ENCODE data around the gene PRDM2.
A peak's percentile ranks its signal among the peaks of the same experiment; 100 is the strongest.

The PRDM2 gene

GRCh38 chr1:13753636-13754402 is 53.8 kb downstream of the PRDM2 start:
- ChIA-PET CTCF (interaction anchor here (0.7 kb wide), 1 partner anchor 50 kb away, joined by 3 read pairs; no protein-coding TSS in a partner anchor), POLR2A (no interaction called here)
- DNase-seq (ENCODE audit: extremely low spot score), result no peak
- TF ChIP-seq FOXM1 (IDR thresholded peaks at IDR 0.05; ENCODE audit: borderline replicate concordance), result no peak
- no peak for TF ChIP-seq L3MBTL2 (conservative IDR thresholded peaks at IDR 0.05)
- TF ChIP-seq ARNT (IDR thresholded peaks at IDR 0.05), result no peak
- no peak for TF ChIP-seq NFRKB (IDR thresholded peaks at IDR 0.05)
- TF ChIP-seq LEF1 (IDR thresholded peaks at IDR 0.05; ENCODE audit: borderline replicate concordance), result no peak
- TF ChIP-seq SP1 (IDR thresholded peaks at IDR 0.05), result no peak
- TF ChIP-seq HDGF (IDR thresholded peaks at IDR 0.05; ENCODE audit: borderline replicate concordance), result no peak
- no peak for TF ChIP-seq FOXA1 (IDR thresholded peaks at IDR 0.05)
- no peak for TF ChIP-seq FOXK2 (IDR thresholded peaks at IDR 0.05)
- TF ChIP-seq BHLHE40 (IDR thresholded peaks at IDR 0.05; ENCODE audit: borderline replicate concordance), result no peak
- TF ChIP-seq ZNF384 (IDR thresholded peaks at IDR 0.05), result no peak
- TF ChIP-seq CTBP1 (IDR thresholded peaks at IDR 0.05; ENCODE audit: borderline replicate concordance), result no peak
- no peak for TF ChIP-seq ELF4 (IDR thresholded peaks at IDR 0.05)
- TF ChIP-seq TARDBP (IDR thresholded peaks at IDR 0.05), result no peak
- TF ChIP-seq SUZ12 (IDR thresholded peaks at IDR 0.05), result no peak
- TF ChIP-seq, protein P1, sequence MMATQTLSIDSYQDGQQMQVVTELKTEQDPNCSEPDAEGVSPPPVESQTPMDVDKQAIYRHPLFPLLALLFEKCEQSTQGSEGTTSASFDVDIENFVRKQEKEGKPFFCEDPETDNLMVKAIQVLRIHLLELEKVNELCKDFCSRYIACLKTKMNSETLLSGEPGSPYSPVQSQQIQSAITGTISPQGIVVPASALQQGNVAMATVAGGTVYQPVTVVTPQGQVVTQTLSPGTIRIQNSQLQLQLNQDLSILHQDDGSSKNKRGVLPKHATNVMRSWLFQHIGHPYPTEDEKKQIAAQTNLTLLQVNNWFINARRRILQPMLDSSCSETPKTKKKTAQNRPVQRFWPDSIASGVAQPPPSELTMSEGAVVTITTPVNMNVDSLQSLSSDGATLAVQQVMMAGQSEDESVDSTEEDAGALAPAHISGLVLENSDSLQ (IDR thresholded peaks at IDR 0.05), result no peak

DNA sequence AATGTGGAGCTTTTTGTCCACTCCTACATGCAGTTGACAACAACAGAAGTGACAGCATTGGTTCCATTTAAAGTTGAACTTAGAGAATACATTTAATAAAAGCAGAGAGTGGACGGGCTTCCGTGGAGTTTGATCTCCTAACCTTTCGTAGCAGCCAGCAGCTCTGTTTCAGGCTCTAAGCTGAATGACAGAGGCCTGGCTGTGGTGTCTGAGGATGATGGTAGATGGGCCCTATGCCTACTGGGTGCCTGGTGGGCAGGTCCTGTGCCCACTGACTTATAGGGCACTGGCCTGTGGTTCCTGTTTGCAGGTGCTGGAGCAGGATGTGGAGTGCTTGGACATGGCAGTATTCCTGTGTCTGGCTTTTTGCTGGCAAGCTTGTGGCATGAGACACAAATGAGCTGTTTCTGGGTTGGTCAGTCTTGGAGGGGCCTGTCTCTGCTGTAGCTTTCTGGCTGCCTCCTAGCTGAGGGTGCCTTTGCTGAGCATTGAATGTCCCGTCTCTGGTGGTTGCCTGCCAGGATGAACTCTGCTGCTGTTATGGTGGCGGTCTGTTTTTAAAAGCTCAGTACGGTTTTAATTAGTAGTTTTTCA is 54.6 kb downstream of the PRDM2 start:
- POLR2A ChIA-PET, result no interaction called here
- CTCF ChIA-PET, result interaction anchor here (0.7 kb wide), 1 partner anchor 49 kb away, joined by 3 read pairs; no protein-coding TSS in a partner anchor
- no peak for TF ChIP-seq BHLHE40 (IDR thresholded peaks at IDR 0.05; ENCODE audit: borderline replicate concordance)
- no peak for TF ChIP-seq ARNT (IDR thresholded peaks at IDR 0.05)
- no peak for TF ChIP-seq FOXM1 (IDR thresholded peaks at IDR 0.05; ENCODE audit: borderline replicate concordance)
- no peak for TF ChIP-seq TARDBP (IDR thresholded peaks at IDR 0.05)
- TF ChIP-seq FOXK2 (IDR thresholded peaks at IDR 0.05), result no peak
- no peak for TF ChIP-seq HDGF (IDR thresholded peaks at IDR 0.05; ENCODE audit: borderline replicate concordance)
- TF ChIP-seq, protein P1 (IDR thresholded peaks at IDR 0.05), result no peak
- TF ChIP-seq L3MBTL2 (conservative IDR thresholded peaks at IDR 0.05), result no peak
- TF ChIP-seq ELF4 (IDR thresholded peaks at IDR 0.05), result no peak
- TF ChIP-seq SP1 (IDR thresholded peaks at IDR 0.05), result no peak
- DNase-seq (ENCODE audit: extremely low spot score), result no peak

DNA sequence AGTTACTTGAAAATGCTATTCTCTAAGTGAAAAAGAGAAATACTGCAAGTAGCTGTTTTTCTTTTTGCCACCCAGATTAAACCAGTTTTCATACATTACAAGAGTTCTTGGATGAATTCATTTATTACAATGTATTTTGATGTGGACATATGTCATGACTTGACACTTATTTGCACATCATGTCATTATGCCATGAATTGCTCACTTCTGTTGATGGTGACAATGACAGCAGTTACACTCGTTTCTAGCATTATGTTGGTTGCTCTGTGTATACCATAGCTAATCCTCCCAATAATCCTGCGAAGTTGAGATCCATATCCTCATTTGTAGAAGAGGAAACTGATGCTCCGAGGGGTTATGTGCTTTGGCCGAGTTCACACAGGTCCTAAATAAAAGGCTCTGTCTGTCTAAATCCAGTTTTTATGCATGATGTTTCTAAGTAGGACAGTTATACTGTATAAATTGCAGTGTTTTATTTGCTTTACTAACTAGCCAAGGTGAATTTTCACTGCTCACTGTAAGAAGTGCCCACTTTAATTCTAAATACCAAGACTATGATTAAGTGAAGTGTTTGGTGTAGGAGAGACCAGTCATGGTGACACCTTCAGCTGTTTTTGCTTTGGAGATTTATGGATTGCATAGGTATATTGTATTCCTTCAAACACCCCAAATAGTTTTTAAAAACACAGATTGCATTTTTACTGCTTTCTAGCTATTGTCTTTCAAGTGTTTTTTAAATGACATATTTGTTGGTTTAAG is 56.7 kb downstream of the PRDM2 start:
- POLR2A ChIA-PET, result interaction anchor here (1.7 kb wide), 1 partner anchor 8 kb away, joined by 10 read pairs; no protein-coding TSS in a partner anchor
- TF ChIP-seq, protein P1 (IDR thresholded peaks at IDR 0.05), result peak; percentile 25; the same call in 1 of the 2 replicates
- TF ChIP-seq FOXA1 (IDR thresholded peaks at IDR 0.05), result no peak
- CTCF ChIA-PET, result interaction anchor here (0.6 to 1.0 kb wide), 3 partner anchors 26 to 1188 kb away, joined by 3 to 5 read pairs (median 3); no protein-coding TSS in a partner anchor
- no peak for DNase-seq (ENCODE audit: extremely low spot score)

DNA sequence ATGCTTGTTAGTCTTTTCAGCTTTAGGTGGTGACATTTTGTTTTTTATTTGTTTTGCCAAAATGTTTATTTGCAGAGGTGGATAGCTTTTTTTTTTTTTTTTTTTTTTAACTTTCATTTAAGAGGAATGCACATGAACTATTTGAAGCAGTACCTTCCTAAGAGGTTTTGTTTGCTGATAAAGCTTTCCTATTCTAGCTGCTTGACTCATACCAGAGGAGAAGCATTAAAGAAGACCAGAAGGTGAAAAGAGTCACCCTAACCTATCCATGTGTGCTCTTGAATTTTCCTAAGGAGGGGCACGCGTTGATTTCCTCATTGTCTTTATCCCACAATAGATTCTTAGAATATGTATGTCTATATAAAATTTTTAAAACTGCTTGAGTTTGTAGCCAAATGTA is 57.7 kb downstream of the PRDM2 start:
- POLR2A ChIA-PET, result interaction anchor here (1.7 kb wide), 1 partner anchor 9 kb away, joined by 10 read pairs; no protein-coding TSS in a partner anchor
- no peak for DNase-seq (ENCODE audit: extremely low spot score)
- TF ChIP-seq ARNT (IDR thresholded peaks at IDR 0.05), result no peak
- TF ChIP-seq ZNF384 (IDR thresholded peaks at IDR 0.05), result peak; percentile 40; the same call in 1 of the 2 replicates
- CTCF ChIA-PET, result interaction anchor here (0.6 kb wide), 1 partner anchor 1189 kb away, joined by 3 read pairs; no protein-coding TSS in a partner anchor

DNA sequence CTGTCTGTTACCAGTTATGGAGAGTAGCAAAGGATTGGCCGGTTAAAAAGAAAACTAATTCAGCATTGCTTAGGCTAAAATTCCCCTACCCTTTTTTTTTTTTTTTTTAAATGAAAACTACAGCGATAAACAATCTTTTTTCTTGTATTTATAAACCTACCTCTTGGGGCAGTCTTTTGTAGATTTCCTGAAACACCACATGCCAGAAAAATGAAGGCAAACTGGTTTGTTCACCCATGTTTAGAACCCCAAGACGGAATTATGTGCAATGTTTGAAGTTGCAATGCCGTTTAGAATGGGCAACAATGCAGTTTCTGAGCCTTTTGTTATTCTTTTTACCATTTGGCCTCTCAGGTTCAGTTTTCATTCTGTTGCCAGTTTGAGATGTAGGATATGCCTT is 59.1 kb downstream of the PRDM2 start:
- ChIA-PET POLR2A (no interaction called here), CTCF (interaction anchor here (0.6 kb wide), 2 partner anchors 88 to 323 kb away, joined by 5 to 6 read pairs; no protein-coding TSS in a partner anchor)
- DNase-seq (ENCODE audit: extremely low spot score), result no peak
- no peak for TF ChIP-seq ZNF384 (IDR thresholded peaks at IDR 0.05)
- no peak for TF ChIP-seq FOXM1 (IDR thresholded peaks at IDR 0.05; ENCODE audit: borderline replicate concordance)
- TF ChIP-seq BHLHE40 (IDR thresholded peaks at IDR 0.05; ENCODE audit: borderline replicate concordance), result no peak
- no peak for TF ChIP-seq HDGF (IDR thresholded peaks at IDR 0.05; ENCODE audit: borderline replicate concordance)
- TF ChIP-seq FOXA1 (IDR thresholded peaks at IDR 0.05), result no peak
- no peak for TF ChIP-seq NFRKB (IDR thresholded peaks at IDR 0.05)
- no peak for TF ChIP-seq LEF1 (IDR thresholded peaks at IDR 0.05; ENCODE audit: borderline replicate concordance)
- no peak for TF ChIP-seq TARDBP (IDR thresholded peaks at IDR 0.05)

- DNase-seq (ENCODE audit: extremely low spot score), result no peak
- TF ChIP-seq ARNT (IDR thresholded peaks at IDR 0.05), result no peak
- TF ChIP-seq SUZ12 (IDR thresholded peaks at IDR 0.05), result no peak
- TF ChIP-seq LEF1 (IDR thresholded peaks at IDR 0.05; ENCODE audit: borderline replicate concordance), result no peak
- no peak for TF ChIP-seq ELF4 (IDR thresholded peaks at IDR 0.05)
- TF ChIP-seq FOXA1 (IDR thresholded peaks at IDR 0.05), result no peak
- TF ChIP-seq NFRKB (IDR thresholded peaks at IDR 0.05), result no peak
- POLR2A ChIA-PET, result no interaction called here
- CTCF ChIA-PET, result interaction anchor here (0.7 kb wide), 1 partner anchor 56 kb away, joined by 3 read pairs; no protein-coding TSS in a partner anchor
Observed at GRCh38 chr1:13760340-13760739, 60.4 kb downstream of the PRDM2 start.
